ENCODE data around the gene DNAH6.
"Not testable (repeated sequence)": the region's sequence is repeated elsewhere in the genome, so short reads cannot be mapped to it uniquely, and the experiment has no call there.

The DNAH6 gene, protein sequence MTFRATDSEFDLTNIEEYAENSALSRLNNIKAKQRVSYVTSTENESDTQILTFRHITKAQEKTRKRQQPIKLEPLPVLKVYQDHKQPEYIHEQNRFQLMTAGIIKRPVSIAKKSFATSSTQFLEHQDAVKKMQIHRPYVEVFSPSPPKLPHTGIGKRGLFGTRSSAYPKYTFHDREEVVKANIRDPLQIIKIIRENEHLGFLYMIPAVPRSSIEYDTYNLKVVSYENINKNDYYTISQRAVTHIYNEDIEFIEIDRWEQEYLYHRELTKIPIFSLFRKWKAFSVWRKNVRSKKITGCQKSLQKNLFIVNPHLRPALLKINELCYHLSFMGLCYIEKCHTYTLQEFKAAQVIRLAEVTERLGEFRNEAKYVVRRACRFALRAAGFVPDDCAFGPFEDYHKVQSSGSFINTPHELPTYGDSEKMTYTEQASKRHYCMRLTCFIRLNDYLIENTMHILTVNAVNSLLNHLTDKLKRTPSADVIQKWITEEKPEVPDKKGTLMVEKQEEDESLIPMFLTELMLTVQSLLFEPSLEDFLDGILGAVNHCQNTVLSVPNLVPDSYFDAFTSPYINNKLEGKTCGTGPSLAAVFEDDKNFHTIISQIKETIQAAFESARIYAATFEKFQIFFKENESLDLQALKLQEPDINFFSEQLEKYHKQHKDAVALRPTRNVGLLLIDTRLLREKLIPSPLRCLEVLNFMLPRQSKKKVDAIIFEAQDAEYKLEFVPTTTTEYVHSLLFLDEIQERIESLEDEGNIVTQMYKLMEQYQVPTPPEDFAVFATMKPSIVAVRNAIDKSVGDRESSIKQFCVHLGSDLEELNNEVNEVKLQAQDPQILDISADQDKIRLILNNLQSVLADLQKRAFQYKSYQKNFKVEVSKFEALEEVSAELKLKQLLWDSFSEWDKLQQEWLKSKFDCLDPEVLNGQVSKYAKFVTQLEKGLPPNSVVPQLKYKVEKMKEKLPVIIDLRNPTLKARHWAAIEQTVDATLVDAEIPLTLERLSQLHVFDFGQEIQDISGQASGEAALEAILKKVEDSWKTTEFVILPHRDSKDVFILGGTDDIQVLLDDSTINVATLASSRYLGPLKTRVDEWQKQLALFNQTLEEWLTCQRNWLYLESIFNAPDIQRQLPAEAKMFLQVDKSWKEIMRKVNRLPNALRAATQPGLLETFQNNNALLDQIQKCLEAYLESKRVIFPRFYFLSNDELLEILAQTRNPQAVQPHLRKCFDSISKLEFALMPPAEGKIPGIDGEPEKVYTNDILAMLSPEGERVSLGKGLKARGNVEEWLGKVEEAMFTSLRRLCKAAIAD (N-terminal part only)

DNA sequence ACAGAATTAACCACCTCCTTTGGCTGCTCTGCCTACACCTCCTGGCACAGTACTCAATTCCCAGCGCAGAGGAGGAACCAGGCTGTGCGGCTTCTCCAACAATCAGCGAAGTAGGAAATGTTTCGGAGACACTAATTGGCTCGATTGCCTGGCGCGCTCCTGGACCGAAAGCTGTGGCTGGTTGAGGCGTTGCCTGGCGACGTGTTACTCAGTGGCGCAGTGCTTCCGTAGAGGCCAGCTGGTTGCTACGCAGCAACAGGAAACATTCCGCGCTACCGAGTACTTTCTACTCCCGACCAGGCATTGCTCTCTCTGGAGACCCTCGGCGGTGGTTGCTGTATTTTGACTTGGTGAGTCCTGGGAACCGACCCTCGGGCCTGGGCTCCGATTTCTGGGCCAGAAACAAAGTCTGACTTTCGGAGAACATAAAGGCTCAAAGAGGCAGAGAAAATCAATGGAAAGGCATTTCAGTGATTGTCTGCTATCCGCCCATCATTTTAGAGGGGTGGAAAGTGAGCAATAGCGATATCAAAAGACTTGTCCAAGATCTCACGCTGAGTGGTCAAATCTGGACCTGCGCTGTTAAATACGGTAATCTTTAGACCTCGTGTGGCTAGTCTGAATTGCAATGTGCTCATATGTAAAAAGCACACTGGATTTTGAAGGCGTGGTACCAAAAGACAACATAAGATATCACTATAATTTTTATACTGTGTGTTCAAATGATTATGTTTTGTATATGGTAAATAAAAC is at the start of gene DNAH6:
Gene DNAH6, plus strand, starts transcription at position 265 of the 753 bp plus-strand sequence. CDS start 1,329 bp downstream, outside the sequence.
- DNase-seq (ENCODE audit: low read depth in 2 of 2): peak; percentile 67 to 78

DNA sequence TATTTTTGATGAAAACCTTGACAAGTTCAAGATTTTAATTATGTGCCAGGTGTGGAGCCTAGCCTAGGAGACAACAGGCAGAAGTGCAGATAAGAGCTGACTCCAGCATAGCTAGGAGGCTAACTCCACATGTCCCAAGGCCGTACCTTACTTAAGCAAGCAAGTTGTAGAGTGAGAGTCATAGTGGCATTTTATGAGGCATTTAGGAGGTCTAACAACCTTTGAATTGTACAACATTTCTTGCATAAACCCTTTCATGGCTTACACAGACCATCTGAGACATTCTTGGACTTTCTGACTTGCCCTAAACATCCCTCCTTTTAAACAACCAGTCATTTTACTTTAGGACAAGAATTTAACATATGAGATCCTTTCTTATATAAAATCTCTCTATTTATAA is 48.9 kb upstream of the DNAH6 start:
- DNase-seq (ENCODE audit: low read depth in 2 of 2): no peak

DNA sequence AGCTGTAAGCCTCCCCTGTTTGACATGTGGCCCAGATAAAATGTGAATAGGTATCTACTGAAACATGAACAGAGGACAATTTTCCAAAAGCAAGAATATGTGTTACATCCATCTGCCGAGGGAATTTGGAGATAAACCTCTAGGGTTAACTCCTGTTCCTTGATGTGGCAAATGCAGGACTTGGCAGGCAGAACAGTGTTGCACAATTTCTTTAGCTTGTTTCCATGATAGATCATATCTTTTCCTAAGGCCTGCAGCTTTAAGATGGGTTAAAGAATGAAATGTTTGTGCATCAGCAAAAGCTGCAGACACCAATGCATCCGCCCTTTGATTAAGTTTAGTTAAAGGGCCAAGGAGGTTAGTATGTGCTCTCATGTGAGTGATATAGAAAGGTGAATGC is 43.9 kb upstream of the DNAH6 start:
- DNase-seq (ENCODE audit: low read depth in 2 of 2): not testable (repeated sequence)

DNA sequence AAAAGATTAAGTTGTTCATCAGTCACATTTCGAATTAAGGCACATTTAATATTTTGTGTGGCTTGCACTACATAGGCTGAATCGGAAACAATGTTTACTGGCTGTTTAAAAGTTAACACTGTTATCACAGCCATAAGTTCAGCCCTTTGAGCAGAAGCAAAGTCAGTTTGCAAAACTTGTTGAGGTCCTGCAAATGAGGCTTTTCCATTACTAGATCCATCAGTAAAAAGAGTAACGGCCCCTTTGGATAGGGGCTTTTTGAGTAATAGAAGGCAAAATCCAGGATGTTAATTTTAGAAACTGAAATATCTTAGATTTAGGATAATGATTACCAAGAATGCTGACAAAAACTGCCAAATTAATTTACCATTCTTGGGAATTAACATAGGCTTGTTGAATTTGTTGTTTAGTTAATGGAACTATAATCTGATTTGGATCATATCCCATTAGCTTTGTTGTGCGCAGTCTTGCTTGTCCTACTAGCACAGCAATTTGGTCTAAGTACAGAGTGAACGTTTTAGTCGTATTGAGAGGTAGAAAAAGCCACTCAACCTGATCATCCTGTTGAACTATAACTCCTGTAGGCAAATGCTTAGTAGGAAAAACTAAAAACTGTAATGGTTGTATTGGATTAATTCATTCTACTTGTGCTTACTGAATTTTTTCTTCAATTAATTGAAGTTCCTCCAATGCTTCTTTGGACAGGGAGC is 43.3 kb upstream of the DNAH6 start:
- DNase-seq (ENCODE audit: low read depth in 2 of 2): no peak

DNA sequence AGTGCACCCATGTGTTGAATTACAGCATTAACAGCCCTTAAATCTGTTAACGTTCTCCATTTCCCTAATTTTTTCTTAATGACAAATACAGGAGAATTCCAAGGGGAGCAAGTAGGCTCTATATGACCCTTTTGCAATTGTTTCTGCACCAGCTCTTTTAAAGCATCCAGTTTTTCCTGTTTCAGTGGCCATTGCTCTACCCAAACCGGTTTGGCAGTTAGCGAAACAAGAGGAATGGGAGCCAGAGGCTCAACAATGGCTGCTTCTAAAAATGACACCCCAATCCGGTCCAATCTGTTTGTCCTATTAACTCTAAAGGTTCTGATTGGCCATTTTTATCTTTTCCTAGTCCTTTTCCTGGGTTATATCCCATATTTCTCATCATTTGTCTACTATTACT is 42.1 kb upstream of the DNAH6 start:
- DNase-seq (ENCODE audit: low read depth in 2 of 2): no peak

DNA sequence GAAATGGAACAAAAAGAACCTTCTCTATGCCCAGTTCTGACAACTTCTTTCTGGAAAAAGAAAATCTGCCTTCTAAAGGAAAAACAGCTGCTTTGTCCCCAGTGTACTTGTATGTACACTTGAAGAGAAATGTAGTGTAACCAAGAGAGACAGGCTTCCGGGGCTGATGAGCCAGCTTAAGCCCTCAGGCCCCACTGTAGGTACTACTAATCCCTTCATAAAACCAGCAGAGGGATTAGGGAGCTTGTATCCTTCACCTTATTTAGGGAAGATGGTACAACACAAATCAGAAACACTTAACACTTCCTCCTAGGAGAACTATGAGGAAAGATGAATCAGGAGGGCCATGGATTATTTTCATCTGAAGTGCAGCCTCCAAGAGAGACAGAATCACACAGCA is 38.4 kb upstream of the DNAH6 start:
- DNase-seq (ENCODE audit: low read depth in 2 of 2): no peak

DNA sequence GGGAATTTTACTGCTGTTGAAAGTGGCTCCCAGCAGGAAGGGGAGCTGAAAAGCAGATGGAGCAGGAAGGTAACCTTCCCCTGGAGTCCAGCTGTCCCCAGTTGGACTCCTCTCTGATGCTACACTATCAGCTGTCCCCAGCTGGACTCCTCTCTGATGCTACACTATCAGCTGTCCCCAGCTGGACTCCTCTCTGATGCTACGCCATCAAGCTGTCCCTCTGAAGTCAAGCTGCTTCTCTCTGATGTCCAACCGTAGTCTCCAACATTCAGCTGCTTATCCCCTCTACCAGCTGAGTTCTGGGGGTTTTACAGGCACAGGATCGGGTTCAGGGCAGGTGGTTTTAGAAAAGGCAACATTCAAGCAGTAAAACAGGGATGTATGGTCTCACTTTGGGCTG is 37.4 kb upstream of the DNAH6 start:
- no peak for DNase-seq (ENCODE audit: low read depth in 2 of 2)

DNA sequence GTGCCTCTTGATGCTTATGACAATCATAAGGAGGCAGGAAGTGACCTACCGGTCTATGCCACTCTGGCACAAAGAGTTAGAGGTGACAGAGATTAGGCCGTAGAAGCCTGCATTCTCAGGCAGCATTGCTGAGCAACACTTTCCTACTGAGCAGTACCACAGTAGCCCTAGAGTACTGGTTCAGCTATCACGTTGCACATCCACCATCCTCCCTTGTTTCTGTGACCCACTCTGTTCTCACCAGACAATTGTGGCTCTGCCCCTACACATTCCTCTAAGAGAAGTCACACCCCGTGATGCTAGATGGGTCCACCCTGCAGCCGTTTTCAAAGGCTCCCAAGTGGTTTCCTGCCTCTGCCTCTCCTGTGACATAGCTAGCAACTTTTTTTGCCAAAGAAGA is 34.6 kb upstream of the DNAH6 start:
- peak in 1 of 2 experiments; percentile 4 for DNase-seq (ENCODE audit: low read depth in 2 of 2)

DNA sequence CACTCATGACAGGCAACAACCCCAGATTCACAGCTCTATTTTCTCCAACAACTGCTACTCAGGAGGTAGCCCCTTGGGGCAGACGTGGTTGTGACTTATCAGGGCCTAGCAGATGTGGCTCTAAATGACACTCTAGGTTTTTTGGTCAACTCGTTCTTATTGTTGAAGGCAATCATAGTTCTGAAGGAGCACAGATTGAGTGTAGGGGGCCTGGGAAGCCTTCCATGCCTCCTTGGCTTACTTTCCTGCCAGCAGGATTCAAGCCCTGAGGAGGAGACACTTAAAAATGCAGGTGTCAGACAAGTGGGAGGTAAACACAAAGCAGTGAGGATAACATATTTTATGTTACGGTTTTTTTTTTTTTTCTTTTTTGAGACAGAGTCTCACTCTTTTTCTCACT is 33.7 kb upstream of the DNAH6 start:
- DNase-seq (ENCODE audit: low read depth in 2 of 2): no peak

DNA sequence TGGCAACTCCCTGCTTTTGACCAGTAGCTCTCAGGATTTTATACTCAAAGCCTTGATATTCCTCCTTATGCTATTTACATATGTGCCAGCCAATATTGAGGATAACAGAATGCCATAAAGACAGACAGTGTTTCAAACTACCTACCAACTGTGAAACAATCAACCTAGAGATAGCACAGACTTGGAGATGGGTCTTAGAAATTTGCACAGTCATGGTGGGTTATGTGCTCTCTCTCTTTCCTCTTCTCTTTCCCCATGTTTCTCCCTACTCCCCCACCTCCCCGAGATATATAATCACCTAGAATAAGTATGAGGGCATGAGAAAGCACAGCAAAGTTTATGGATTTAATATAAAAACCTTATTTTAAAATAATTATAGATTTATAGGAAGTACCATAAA is 33.0 kb upstream of the DNAH6 start:
- DNase-seq (ENCODE audit: low read depth in 2 of 2): no peak

DNA sequence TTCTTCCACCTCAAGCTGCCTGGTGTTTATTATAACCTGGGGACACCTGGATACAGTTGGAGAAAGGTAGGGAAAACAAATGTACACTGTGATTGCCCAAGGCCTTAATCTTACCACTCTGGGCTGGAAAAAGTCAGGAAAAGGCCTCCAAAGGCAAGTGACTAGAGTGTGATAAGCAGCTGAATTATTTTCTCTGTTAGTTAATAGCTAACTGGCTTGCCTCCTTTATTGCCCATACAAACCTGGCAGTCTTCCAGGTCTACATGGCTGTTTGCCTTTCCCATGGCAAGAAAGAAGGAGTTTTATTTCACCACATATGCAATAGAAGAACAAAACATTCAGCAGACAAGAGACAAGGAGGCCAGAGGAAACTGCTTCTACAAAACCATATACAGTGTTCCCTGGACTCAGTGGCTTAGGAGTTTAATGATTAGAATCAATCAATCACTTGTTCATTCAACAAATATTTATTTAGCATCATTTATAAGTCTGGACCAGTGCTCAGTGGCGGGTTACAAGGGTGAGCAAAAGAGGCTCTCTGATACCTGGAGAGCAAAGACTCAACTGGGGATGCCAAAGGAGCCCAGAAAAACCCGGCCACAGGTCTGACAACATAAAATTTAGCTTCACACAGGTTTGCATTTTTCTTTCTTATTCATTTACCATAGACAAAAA is 29.7 kb upstream of the DNAH6 start:
- no peak for DNase-seq (ENCODE audit: low read depth in 2 of 2)

DNA sequence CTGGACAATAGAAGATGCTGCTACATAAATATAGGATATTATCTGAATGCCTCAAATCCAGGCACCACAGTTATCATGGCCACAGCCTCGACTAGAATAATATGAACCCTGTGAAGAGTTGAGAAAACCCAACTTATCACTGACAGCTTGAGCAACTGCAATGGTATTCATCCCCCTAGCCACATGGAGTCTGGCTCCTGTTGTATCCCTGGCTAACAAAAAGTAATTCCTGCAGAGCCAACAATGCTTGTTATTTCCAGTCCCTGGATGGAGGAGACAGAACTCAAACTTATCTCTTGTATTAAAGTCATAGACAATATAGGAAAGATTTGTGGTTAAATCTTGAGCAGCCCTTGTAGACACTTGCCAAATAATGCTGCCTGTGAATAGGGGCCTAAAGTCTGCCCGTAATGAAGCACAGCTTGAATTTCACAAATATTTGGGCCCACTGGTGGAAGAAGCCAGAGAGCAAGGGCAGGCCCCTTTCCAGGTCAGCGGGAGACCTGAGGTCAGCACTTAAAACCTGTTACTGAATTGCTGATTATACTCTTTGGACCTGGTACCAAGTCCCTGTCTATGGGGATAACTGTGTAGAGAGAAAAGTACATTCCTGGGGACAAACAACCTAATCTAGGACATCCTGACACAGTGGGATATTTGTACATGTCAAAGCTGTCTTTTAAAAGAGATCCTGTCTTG is 28.9 kb upstream of the DNAH6 start:
- DNase-seq (ENCODE audit: low read depth in 2 of 2): no peak

DNA sequence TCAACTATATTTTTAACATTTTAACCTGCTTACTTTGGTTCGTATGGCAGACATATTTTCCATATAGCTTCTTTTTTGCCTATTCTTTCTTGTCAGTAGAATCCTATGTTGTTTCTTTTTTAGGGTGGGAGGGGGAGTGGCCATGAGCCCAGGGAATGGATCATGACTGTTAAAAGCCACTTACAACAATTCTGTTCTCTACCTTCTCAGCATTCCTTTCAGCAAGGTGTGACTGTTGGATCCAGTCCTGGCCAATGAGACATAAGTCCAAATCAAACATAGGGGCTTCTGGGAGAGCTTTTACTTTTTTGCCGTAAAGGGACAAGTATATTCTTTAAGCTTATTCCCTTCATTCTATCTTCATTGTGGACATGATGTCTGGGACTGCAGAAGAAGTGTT is 25.0 kb upstream of the DNAH6 start:
- no peak for DNase-seq (ENCODE audit: low read depth in 2 of 2)

DNA sequence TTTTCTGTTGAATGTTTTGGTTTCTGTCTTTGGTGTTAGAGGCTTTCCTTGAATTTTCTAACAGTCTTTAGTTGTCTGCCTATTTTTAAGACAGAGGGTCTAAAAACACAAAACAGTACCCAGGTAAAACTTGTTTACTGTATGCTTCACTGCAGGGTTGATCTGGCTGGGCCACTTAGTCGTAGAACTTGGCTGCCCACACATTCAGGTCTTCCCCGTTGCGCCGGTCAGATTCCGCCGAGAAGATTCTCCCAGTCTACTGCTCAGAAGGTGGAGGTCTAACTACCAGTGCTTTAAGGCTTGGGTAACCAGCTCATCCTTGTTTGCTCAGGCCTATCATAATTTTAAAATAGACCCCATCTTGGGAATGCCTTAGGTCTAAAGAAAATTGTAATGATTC is 24.6 kb upstream of the DNAH6 start:
- no peak for DNase-seq (ENCODE audit: low read depth in 2 of 2)

DNA sequence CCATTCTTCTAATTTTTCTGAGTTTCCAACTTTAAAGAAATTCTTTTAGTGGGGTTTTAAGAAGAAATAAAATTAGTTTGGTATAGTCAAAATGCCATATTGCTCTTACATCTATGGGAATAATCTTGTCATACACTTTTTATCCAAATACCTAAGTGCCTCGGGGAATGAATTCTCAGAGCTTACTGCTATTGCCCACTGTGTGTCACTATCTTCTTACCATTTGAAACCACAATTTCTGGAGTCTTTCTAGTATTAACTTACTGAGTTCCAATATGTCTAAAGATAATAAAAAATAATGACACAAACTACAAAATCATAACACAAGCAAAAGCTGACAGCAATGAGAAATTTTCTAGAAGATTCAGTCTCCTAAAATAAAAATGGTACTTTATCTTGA is 23.7 kb upstream of the DNAH6 start:
- DNase-seq (ENCODE audit: low read depth in 2 of 2): no peak

DNA sequence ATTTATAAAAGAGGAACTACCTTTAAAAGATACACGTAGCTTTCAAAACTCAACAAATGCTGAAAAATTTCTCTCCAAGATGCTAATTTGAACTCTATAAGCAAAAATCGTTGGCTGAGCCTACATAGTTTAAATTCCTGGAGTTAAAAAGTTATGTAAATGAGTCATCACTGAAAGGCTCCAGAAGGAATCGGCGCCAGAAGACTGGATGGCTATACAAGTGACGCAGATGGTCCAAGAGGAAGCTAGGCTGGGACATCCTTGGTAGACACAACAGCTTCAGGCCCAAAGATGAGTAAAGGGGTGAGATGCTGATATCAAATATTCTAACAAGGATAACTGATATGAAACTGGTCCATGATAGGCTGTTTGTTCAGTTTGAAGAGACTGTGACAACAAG is 22.8 kb upstream of the DNAH6 start:
- DNase-seq (ENCODE audit: low read depth in 2 of 2): no peak

DNA sequence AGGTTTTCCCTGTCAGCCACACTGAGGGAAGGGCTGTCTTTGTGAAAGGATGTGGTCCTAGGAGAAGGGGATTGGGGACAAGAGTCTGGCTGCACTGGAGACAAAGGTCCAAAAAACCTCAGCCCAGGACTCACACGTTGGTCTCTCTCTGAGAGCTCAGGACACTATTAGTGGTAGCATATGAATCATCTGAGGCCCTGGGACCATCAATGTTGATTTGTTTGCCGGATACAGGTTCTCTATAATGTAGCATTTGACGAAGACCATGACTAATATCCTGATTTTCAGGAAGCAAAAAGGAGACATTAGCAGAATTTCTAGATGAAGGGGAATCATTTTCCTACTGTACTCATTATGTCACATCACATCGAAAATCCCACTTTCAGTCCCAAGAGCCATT is 22.2 kb upstream of the DNAH6 start:
- DNase-seq (ENCODE audit: low read depth in 2 of 2): no peak

DNA sequence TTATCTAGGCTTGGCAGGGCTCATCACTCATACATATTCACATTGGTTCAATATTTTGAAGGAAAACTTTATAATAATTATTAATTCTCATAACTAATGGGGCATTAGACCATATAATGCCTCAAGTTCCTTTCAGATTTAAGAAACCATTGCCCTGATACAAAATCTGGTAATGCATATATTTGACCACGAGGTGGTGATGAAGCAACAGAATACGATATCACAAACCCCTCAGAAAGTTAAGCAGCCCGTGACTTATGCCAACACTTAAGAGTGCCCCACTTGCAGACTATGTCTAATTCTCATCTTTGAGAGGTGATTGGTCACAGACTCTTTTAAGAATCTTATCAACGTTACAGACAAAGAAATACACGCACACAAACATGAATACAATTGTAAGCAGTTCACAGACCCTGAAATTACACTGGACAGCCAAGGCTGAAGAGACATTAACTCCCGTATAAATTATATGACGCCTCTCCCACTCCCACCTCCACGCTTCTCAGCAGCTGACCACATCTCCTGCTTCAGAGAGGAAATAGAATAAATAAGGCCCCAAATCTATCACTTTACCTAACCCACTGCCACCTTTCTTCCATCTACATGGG is 20.7 kb upstream of the DNAH6 start:
- DNase-seq (ENCODE audit: low read depth in 2 of 2): no peak

DNA sequence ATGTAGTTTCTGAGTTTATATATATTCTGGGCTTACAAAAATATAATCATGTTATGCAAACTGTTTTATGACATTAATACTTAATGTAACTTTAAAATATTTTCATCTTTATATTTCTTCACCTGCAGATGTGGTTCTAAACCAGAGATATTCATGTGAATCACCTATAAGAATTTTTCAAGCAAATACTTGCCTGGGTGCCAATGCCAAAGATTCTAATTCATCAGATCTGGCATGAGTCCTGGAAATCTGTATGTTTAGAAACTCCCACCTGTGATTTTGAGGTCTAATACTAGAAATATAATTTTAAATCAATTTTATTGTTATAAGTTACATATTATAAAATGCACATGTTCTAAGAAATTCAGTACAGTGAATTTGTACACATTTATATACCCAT is 19.9 kb upstream of the DNAH6 start:
- no peak for DNase-seq (ENCODE audit: low read depth in 2 of 2)

Data from stimulated activated CD4-positive, alpha-beta T cell treated with anti-CD3 and anti-CD28 coated beads, Interleukin-12 subunit alpha, Interleukin-12 subunit beta, amount 100 ng/mL, for 24 hours (primary cell).